GM12878 (cell line): ENCODE measurements around the gene GRAMD1C.

ENCODE experiments used
- CEBPB ChIP-seq, 2 experiments: fragments of 150-350 bp in 1 of 2; IDR thresholded peaks; 2 replicates each; pipeline ENCODE4 v1.6.1; 2012 to 2014; ENCODE audit warnings: low read depth in 2 of 2, low read length in 2 of 2, borderline replicate concordance in 1 of 2, inconsistent platforms in 1 of 2
- DPF2 ChIP-seq: fragments of 450-650 bp; IDR thresholded peaks from 2 replicates; pipeline ENCODE4 v1.6.1; 2017; ENCODE audit warnings: mild to moderate bottlenecking
- ESRRA ChIP-seq: IDR thresholded peaks from 2 replicates; pipeline ENCODE4 v1.6.1; 2012; ENCODE audit warnings: mild to moderate bottlenecking, low read length, improper control_type of control experiment
- FOXM1 ChIP-seq: IDR thresholded peaks from 2 replicates; pipeline ENCODE4 v1.6.1; 2012; ENCODE audit warnings: low read depth, mild to moderate bottlenecking, inconsistent platforms, low read length, moderate library complexity
- POLR2A ChIP-seq: IDR thresholded peaks from 2 replicates; pipeline ENCODE4 v1.6.1; 2011; ENCODE audit warnings: low read depth, mild to moderate bottlenecking, low read length
- RAD51 ChIP-seq: fragments of 450-650 bp; IDR thresholded peaks from 2 replicates; pipeline ENCODE4 v1.6.1; 2016; ENCODE audit warnings: moderate library complexity, mild to moderate bottlenecking, inconsistent platforms
- SIN3A ChIP-seq: IDR thresholded peaks from 2 replicates; pipeline ENCODE4 v1.6.1; 2012; ENCODE audit warnings: low read depth, low read length, improper control_type of control experiment
- SIX5 ChIP-seq: IDR thresholded peaks from 2 replicates; pipeline ENCODE4 v1.6.1; 2011; ENCODE audit warnings: mild to moderate bottlenecking, low read depth, low read length, moderate library complexity; ENCODE audit not compliant: severe bottlenecking
- ZNF24 ChIP-seq: fragments of 450-650 bp; IDR thresholded peaks from 2 replicates; pipeline ENCODE4 v1.6.1; 2017; ENCODE audit warnings: antibody characterized with exemption, mild to moderate bottlenecking
- ZNF274 ChIP-seq: IDR thresholded peaks from one replicate; pipeline ENCODE4 v1.8.0; 2011; ENCODE audit not compliant: insufficient read length, insufficient read depth

DNA sequence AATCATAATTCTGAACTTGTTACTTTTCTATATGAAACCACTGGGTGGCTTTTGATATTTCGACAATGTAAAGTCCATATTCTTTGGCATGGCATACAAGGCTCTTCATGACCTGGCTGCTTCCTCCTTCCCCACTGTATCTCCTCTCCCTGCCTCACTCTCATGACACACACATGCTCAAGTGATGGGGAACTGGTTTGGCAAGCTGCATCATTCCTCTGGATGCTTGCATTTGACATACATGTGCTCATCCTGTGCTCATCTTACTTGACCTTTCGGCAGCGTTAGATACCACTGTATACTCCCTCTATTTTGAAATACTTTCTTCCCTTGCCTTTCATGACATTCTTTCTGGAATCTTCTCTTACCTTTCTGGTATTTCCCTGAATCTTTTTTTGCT, 57.4 kb downstream of the GRAMD1C start:
- TF ChIP-seq POLR2A (no peak), DPF2 (no peak), FOXM1 (no peak), SIN3A (no peak), ZNF24 (no peak), RAD51 (no peak), SIX5 (no peak), ESRRA (no peak), CEBPB (IDR thresholded peaks at IDR 0.05; ENCODE audit: borderline replicate concordance in 1 of 2, low read depth in 2 of 2, low read length in 2 of 2) (no peak), ZNF274 (no peak)
